Osteoblast (primary cell): ENCODE data around the gene NTRK1. TPM values are rescaled to one million over a fixed set of nuclear protein-coding genes. Genes with fewer than 3 reads are reported as not detected.

Experiments used
- DNase-seq: peaks from one replicate; pipeline ENCODE4 v3.0.0; 2011; ENCODE audit warnings: low spot score, mixed read lengths; ENCODE audit not compliant: insufficient read length; ENCODE audit errors: missing footprints
- H2AFZ ChIP-seq: 2 replicates; pipeline ENCODE4 v1.6.0; 2011; ENCODE audit warnings: mild to moderate bottlenecking, low read length
- H3K27ac ChIP-seq: 2 replicates; pipeline ENCODE4 v1.5.1; 2011; ENCODE audit warnings: mild to moderate bottlenecking, low read depth, low read length, moderate library complexity
- H3K27me3 ChIP-seq: 2 replicates; pipeline ENCODE4 v1.6.0; 2012; ENCODE audit warnings: mild to moderate bottlenecking, control low read depth, inconsistent platforms, low read length, moderate library complexity; ENCODE audit not compliant: insufficient read depth
- H3K36me3 ChIP-seq: 2 replicates; pipeline ENCODE4 v1.5.1; 2011; ENCODE audit warnings: mild to moderate bottlenecking, low read length, control low read depth, moderate library complexity; ENCODE audit not compliant: insufficient read depth
- H3K4me1 ChIP-seq: 2 replicates; pipeline ENCODE4 v1.5.1; 2011; ENCODE audit warnings: mild to moderate bottlenecking, low read length, control low read depth, moderate library complexity; ENCODE audit not compliant: insufficient read depth
- H3K4me2 ChIP-seq: 2 replicates; pipeline ENCODE4 v1.6.0; 2011; ENCODE audit warnings: mild to moderate bottlenecking, low read length; ENCODE audit not compliant: insufficient read depth
- H3K4me3 ChIP-seq: fragments of 200-600 bp; sonication (generic); 3 replicates; pipeline ENCODE4 v1.5.1; 2012; ENCODE audit warnings: mild to moderate bottlenecking, low read length, inconsistent platforms; ENCODE audit not compliant: insufficient read depth
- H3K79me2 ChIP-seq: 2 replicates; pipeline ENCODE4 v1.6.0; 2012; ENCODE audit warnings: mild to moderate bottlenecking, low read length, control low read depth, inconsistent platforms; ENCODE audit not compliant: insufficient read depth
- H3K9me3 ChIP-seq: 2 replicates; pipeline ENCODE4 v1.5.1; 2011; ENCODE audit warnings: low read depth, low read length, control low read depth
- H4K20me1 ChIP-seq: 2 replicates; pipeline ENCODE4 v1.6.0; 2012; ENCODE audit warnings: mild to moderate bottlenecking, low read length, control low read depth; ENCODE audit not compliant: insufficient read depth
- CTCF ChIP-seq: IDR thresholded peaks from 2 replicates; pipeline ENCODE4 v1.5.1; 2011; ENCODE audit warnings: mild to moderate bottlenecking, low read depth, low read length, moderate library complexity; ENCODE audit errors: extremely low read depth
- total RNA-seq: library from RNA; depleted of rRNA; stranded (reverse); fragments of >200 nt; gene quantifications from 2 replicates; pipeline ENCODE4 v1.2.3, GENCODE V29; 2012

The NTRK1 gene
- total RNA-seq, 1 donor: 0.36 TPM

DNA sequence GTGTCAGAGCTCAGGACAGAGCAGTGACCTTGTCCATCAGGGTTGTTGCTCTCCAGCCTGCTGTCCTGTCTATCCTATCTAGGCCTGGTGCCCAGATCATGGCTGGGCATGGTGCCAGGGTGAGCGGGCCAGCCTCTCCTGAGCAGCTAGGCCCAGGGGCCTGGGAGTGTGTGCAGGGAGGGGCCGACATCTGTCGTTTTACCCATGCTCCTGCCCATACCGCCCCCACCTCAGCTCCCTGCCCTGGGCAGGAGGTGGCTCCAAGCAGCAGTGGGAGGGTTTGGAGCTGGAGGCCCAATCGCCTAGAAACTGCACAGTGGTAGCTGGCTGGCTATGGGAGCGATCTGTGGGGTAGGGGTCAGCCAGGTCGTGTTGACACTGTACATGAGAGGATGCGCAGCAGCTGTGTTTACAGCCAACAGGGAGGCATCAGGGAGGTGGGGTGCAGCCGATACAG is 8.2 kb upstream of the NTRK1 start:
- no peak overlapping the region for H3K4me2 ChIP-seq
- no peak overlapping the region for H3K27ac ChIP-seq
- H2AFZ ChIP-seq: no peak overlapping the region
- H3K27me3 ChIP-seq: peaks cover 29% of the 10 kb centered on the region
- no peak overlapping the region for H3K4me3 ChIP-seq
- TF ChIP-seq CTCF: no peak
- H3K79me2 ChIP-seq: no peaks in the 10 kb centered on the region
- peak; percentile 84 for DNase-seq
- H3K4me1 ChIP-seq: no peaks in the 10 kb centered on the region
- H4K20me1 ChIP-seq: no peaks in the 10 kb centered on the region
- no peaks in the 10 kb centered on the region for H3K36me3 ChIP-seq
- no peaks in the 10 kb centered on the region for H3K9me3 ChIP-seq

DNA sequence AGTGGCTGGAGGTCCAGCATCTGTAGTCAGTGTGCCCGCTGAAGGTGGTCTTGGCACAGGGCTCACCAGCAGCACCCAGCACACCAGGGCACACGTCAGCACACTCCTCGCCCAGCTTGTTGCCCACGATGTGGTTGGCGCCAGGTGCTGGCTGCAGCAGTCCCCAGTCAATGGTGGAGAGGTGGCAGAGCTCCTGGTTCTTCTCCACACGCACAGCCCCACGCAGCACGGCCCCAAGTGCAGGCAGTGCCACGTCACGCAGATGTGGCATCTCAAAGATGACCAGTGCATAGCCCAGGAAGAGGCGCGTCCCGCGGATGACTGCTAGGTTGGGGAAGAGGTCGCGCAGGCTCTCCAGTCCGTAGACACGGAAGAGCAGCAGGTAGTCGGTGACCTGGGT is 6.9 kb upstream of the NTRK1 start:
- no peaks in the 10 kb centered on the region for H3K79me2 ChIP-seq
- H4K20me1 ChIP-seq: no peaks in the 10 kb centered on the region
- DNase-seq: peak; percentile 52
- H3K4me3 ChIP-seq: no peak overlapping the region
- no peak overlapping the region for H3K27ac ChIP-seq
- H3K27me3 ChIP-seq: peaks cover 30% of the 10 kb centered on the region
- H2AFZ ChIP-seq: no peak overlapping the region
- no peak overlapping the region for H3K4me2 ChIP-seq
- TF ChIP-seq CTCF: no peak
- no peaks in the 10 kb centered on the region for H3K36me3 ChIP-seq
- no peaks in the 10 kb centered on the region for H3K4me1 ChIP-seq
- H3K9me3 ChIP-seq: no peaks in the 10 kb centered on the region

- no peak overlapping the region for H3K27ac ChIP-seq
- H2AFZ ChIP-seq: no peak overlapping the region
- peak; percentile 86 for DNase-seq
- TF ChIP-seq CTCF: no peak
- no peaks in the 10 kb centered on the region for H3K79me2 ChIP-seq
- peaks cover 33% of the 10 kb centered on the region for H3K27me3 ChIP-seq
- no peak overlapping the region for H3K4me2 ChIP-seq
- peaks cover 6% of the 10 kb centered on the region for H3K4me1 ChIP-seq
- H3K4me3 ChIP-seq: no peak overlapping the region
- H3K9me3 ChIP-seq: no peaks in the 10 kb centered on the region
- H3K36me3 ChIP-seq: no peaks in the 10 kb centered on the region
- no peaks in the 10 kb centered on the region for H4K20me1 ChIP-seq
Measured at GRCh38 chr1:156854634-156855033, 6.0 kb upstream of the NTRK1 start.

GRCh38 chr1:156856282-156856785 is 4.3 kb upstream of the NTRK1 start:
- Histone ChIP-seq H4K20me1 (no peaks in the 10 kb centered on the region), H3K27ac (no peak overlapping the region), H3K4me3 (no peak overlapping the region), H3K4me2 (no peak overlapping the region), H3K27me3 (peaks cover 50% of the 10 kb centered on the region), H3K79me2 (no peaks in the 10 kb centered on the region), H3K9me3 (no peaks in the 10 kb centered on the region), H2AFZ (no peak overlapping the region), H3K36me3 (no peaks in the 10 kb centered on the region), H3K4me1 (peaks cover 14% of the 10 kb centered on the region)
- no peak for TF ChIP-seq CTCF
- DNase-seq: peak; percentile 77
